Panc1 (cell line): ENCODE data around the gene DGCR8. TPM values are rescaled to one million over a fixed set of nuclear protein-coding genes. Genes with fewer than 3 reads are reported as not detected.

ENCODE experiments used
- ATAC-seq: fragments of 200-7000 bp; cut with Tn5 transposase; 2 replicates; pipeline ENCODE4 v1.9.1; 2020; ENCODE audit warnings: mild to moderate bottlenecking, moderate library complexity
- BruUV-seq: library from RNA; stranded (reverse); fragments of 400-500 nt; replicated peaks from 2 replicates; lab custom pipeline; 2021; lab: Mats Ljungman, UMichigan
- CTCF ChIA-PET: fragments of 300-600 bp; sonication (Branson Sonifier 250); formaldehyde crosslinking; loops from one replicate; lab custom pipeline; 2022; ENCODE audit warnings: antibody characterized with exemption; lab: Charles Lee
- POLR2A ChIA-PET: fragments of 300-600 bp; sonication (Branson Sonifier 250); formaldehyde crosslinking; loops from one replicate; lab custom pipeline; 2022; ENCODE audit warnings: antibody characterized with exemption; lab: Charles Lee
- DNase-seq: peaks from one replicate; pipeline ENCODE4 v3.0.0-alpha.2; 2010; ENCODE audit warnings: low read depth, low spot score
- H3K27ac ChIP-seq: 2 replicates; pipeline ENCODE4 v1.5.1; 2011; ENCODE audit warnings: mild to moderate bottlenecking, low read length, inconsistent platforms
- H3K27me3 ChIP-seq: fragments of 200-500 bp; sonication (Bioruptor generic); 2 replicates; pipeline ENCODE4 v1.6.0; 2014; ENCODE audit warnings: low read length, inconsistent platforms; ENCODE audit not compliant: control insufficient read depth, insufficient read depth
- H3K36me3 ChIP-seq: fragments of 200-500 bp; sonication (Bioruptor generic); 2 replicates; pipeline ENCODE4 v1.5.1; 2014; ENCODE audit warnings: inconsistent platforms, mild to moderate bottlenecking, low read length, moderate library complexity; ENCODE audit not compliant: control insufficient read depth, insufficient read depth
- H3K4me1 ChIP-seq: 2 replicates; pipeline ENCODE4 v1.5.1; 2011; ENCODE audit warnings: inconsistent platforms, mild to moderate bottlenecking, low read length, moderate library complexity; ENCODE audit not compliant: control insufficient read depth, insufficient read depth
- H3K4me3 ChIP-seq, 2 experiments: 2 replicates each; pipeline ENCODE4 v1.5.1; 2011 to 2012; ENCODE audit warnings: low read depth in 2 of 2, low read length in 2 of 2, mild to moderate bottlenecking in 2 of 2, inconsistent platforms in 1 of 2, moderate library complexity in 1 of 2
- H3K9me3 ChIP-seq: fragments of 200-500 bp; sonication (Bioruptor generic); 2 replicates; pipeline ENCODE4 v1.5.1; 2014; ENCODE audit warnings: low read depth, mild to moderate bottlenecking, inconsistent platforms, low read length, moderate library complexity; ENCODE audit not compliant: control insufficient read depth, insufficient read depth
- POLR2AphosphoS5 ChIP-seq: IDR thresholded peaks from 2 replicates; pipeline ENCODE4 v1.6.1; 2012; ENCODE audit warnings: mild to moderate bottlenecking, low read depth, low read length, moderate library complexity
- SIN3A ChIP-seq: IDR thresholded peaks from 2 replicates; pipeline ENCODE4 v1.6.1; 2012; ENCODE audit warnings: low read depth, mild to moderate bottlenecking, low read length, moderate library complexity, borderline replicate concordance; ENCODE audit not compliant: insufficient read depth
- TCF7L2 ChIP-seq: IDR thresholded peaks from 2 replicates; pipeline ENCODE4 v1.6.1; 2011; ENCODE audit warnings: mild to moderate bottlenecking, low read depth, low read length, inconsistent platforms
- in situ Hi-C: cut with HindIII; loops from 2 replicates; pipeline ENCODE4 v1.10.0; 2016; ENCODE audit warnings: low sequenced_read_pairs, low pct_unique_long_range_greater_than_20kb
- intact Hi-C: fragments of 100-400 bp; cut with micrococcal nuclease; formaldehyde crosslinking; loops from one replicate; pipeline ENCODE4 v1.10.0; 2022; ENCODE audit not compliant: unreplicated experiment
- total RNA-seq: library from RNA; stranded (reverse); gene quantifications from one replicate; pipeline ENCODE4 v1.2.1, GENCODE V29; 2021; ENCODE audit not compliant: unreplicated experiment
- TF ChIP-seq, protein P1 (sequence below): fragments of 450-650 bp; IDR thresholded peaks from 2 replicates; pipeline ENCODE4 v1.5.1; 2017; ENCODE audit warnings: mild to moderate bottlenecking
- TF ChIP-seq, protein P2 (sequence below), 2 experiments: IDR thresholded peaks; 2 replicates each; pipeline ENCODE4 v1.6.1; 2011 to 2012; ENCODE audit warnings: low read depth in 2 of 2, control low read depth in 1 of 2, low read length in 1 of 2, mild to moderate bottlenecking in 1 of 2, moderate library complexity in 1 of 2; ENCODE audit not compliant: insufficient read depth in 1 of 2

Gene DGCR8
- total RNA-seq, 1 experiment from 2014 or later: 35.0 TPM

DNA sequence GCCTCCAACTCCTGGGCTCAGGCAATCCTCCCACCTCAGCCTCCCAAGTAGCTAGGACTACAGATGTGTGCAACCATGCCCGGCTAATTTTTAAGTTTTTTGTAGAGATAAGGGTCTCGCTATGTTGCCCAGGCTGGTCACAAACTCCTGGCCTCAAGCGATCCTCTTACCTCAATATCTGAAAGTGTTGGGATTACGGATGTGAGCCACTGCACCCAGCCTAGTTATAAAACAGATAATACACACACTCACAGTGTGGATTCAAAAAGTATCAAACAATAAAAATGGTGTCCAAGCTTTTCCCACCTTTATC lies 71.2 kb downstream of the DGCR8 start:
- Histone ChIP-seq H3K9me3 (no peaks in the 10 kb centered on the region), H3K27me3 (no peaks in the 10 kb centered on the region), H3K27ac (no peak overlapping the region), H3K4me1 (no peaks in the 10 kb centered on the region), H3K4me3 (no peak overlapping the region), H3K36me3 (no peaks in the 10 kb centered on the region)
- ChIA-PET POLR2A (no interaction called here), CTCF (no interaction called here)
- intact Hi-C loops: no loop called here
- no peak for ATAC-seq
- TF ChIP-seq SIN3A (no peak), TCF7L2 (no peak), POLR2AphosphoS5 (no peak)
- TF ChIP-seq, protein P1, sequence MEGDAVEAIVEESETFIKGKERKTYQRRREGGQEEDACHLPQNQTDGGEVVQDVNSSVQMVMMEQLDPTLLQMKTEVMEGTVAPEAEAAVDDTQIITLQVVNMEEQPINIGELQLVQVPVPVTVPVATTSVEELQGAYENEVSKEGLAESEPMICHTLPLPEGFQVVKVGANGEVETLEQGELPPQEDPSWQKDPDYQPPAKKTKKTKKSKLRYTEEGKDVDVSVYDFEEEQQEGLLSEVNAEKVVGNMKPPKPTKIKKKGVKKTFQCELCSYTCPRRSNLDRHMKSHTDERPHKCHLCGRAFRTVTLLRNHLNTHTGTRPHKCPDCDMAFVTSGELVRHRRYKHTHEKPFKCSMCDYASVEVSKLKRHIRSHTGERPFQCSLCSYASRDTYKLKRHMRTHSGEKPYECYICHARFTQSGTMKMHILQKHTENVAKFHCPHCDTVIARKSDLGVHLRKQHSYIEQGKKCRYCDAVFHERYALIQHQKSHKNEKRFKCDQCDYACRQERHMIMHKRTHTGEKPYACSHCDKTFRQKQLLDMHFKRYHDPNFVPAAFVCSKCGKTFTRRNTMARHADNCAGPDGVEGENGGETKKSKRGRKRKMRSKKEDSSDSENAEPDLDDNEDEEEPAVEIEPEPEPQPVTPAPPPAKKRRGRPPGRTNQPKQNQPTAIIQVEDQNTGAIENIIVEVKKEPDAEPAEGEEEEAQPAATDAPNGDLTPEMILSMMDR: no peak
- TF ChIP-seq, protein P2, sequence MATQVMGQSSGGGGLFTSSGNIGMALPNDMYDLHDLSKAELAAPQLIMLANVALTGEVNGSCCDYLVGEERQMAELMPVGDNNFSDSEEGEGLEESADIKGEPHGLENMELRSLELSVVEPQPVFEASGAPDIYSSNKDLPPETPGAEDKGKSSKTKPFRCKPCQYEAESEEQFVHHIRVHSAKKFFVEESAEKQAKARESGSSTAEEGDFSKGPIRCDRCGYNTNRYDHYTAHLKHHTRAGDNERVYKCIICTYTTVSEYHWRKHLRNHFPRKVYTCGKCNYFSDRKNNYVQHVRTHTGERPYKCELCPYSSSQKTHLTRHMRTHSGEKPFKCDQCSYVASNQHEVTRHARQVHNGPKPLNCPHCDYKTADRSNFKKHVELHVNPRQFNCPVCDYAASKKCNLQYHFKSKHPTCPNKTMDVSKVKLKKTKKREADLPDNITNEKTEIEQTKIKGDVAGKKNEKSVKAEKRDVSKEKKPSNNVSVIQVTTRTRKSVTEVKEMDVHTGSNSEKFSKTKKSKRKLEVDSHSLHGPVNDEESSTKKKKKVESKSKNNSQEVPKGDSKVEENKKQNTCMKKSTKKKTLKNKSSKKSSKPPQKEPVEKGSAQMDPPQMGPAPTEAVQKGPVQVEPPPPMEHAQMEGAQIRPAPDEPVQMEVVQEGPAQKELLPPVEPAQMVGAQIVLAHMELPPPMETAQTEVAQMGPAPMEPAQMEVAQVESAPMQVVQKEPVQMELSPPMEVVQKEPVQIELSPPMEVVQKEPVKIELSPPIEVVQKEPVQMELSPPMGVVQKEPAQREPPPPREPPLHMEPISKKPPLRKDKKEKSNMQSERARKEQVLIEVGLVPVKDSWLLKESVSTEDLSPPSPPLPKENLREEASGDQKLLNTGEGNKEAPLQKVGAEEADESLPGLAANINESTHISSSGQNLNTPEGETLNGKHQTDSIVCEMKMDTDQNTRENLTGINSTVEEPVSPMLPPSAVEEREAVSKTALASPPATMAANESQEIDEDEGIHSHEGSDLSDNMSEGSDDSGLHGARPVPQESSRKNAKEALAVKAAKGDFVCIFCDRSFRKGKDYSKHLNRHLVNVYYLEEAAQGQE (IDR thresholded peaks at IDR 0.05; ENCODE audit: insufficient read depth in 1 of 2, low read depth in 2 of 2, low read length in 1 of 2): no peak
- BruUV-seq: no TSS peak
- in situ Hi-C loops: no loop called here
- DNase-seq: no peak

DNA sequence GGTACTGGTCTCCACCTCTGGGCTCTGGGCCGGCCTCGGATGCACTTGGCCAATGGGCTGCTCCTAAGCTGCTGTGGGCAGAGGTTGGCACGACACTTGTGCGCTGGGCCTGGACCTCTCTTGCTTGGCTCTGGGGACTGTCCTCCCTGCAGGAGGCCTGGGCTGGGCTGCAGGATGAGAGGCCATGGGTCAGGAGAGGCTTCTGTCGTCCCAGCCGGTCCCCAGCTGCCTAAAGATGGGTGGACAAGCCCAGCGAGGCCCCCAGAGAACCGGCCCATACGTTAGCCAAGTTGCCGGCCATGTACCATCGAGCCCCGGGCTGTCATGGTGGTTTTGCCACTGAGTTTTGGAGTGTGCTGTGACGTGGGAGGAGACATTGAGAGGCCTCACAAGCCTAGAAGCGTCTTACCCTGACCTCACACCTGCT lies 72.4 kb downstream of the DGCR8 start:
- ATAC-seq (no peak), DNase-seq (no peak)
- TF ChIP-seq, protein P2 (IDR thresholded peaks at IDR 0.05; ENCODE audit: insufficient read depth in 1 of 2, low read depth in 2 of 2, low read length in 1 of 2): no peak
- TF ChIP-seq TCF7L2: no peak
- TF ChIP-seq POLR2AphosphoS5: no peak
- TF ChIP-seq, protein P1: no peak
- TF ChIP-seq SIN3A: no peak
- no peaks in the 10 kb centered on the region for H3K36me3 ChIP-seq
- in situ Hi-C loops (no loop called here), intact Hi-C loops (no loop called here)
- no peaks in the 10 kb centered on the region for H3K27me3 ChIP-seq
- no TSS peak for BruUV-seq
- CTCF ChIA-PET: no interaction called here
- H3K4me1 ChIP-seq: no peaks in the 10 kb centered on the region
- H3K4me3 ChIP-seq: no peak overlapping the region
- H3K9me3 ChIP-seq: no peaks in the 10 kb centered on the region
- POLR2A ChIA-PET: no interaction called here
- H3K27ac ChIP-seq: no peak overlapping the region
